ENCODE measurements around the gene KDM1B.

The KDM1B gene

GRCh38 chr6:18265787-18266522 is 110.7 kb downstream of the KDM1B start:
- DNase-seq: no peak

GRCh38 chr6:18266523-18266912 is 111.3 kb downstream of the KDM1B start:
- no peak for DNase-seq

GRCh38 chr6:18268066-18268465 is 112.8 kb downstream of the KDM1B start:
- no peak for DNase-seq

GRCh38 chr6:18269253-18269652 is 114.0 kb downstream of the KDM1B start:
- no peak for DNase-seq

GRCh38 chr6:18269717-18270116 is 114.5 kb downstream of the KDM1B start:
- DNase-seq: no peak

- no peak for DNase-seq
Measured at GRCh38 chr6:18270216-18270615, 115.0 kb downstream of the KDM1B start.

Data from midbrain (tissue), 1 donor.